MM.1S (cell line): ENCODE results near the gene PTPRD.

ENCODE experiments used
- DNase-seq: peaks from one replicate; pipeline ENCODE4 v3.0.0-alpha.2; 2015
- H2AFZ ChIP-seq: fragments of 300-600 bp; sonication (generic); 2 replicates; pipeline ENCODE4 v1.6.0; 2016; ENCODE audit warnings: antibody characterized with exemption, low read length
- H3F3A ChIP-seq: fragments of 300-600 bp; sonication (generic); 2 replicates; pipeline ENCODE4 v1.6.1; 2016; ENCODE audit warnings: mild to moderate bottlenecking, antibody characterized with exemption, low read length, moderate library complexity, mixed read lengths; ENCODE audit not compliant: insufficient read depth
- H3K27ac ChIP-seq: fragments of 300-600 bp; sonication (generic); 2 replicates; pipeline ENCODE4 v1.5.1; 2016; ENCODE audit warnings: mild to moderate bottlenecking, low read length
- H3K27me3 ChIP-seq: fragments of 300-600 bp; sonication (generic); replicated peaks from 2 replicates; pipeline ENCODE4 v1.6.0; 2016; ENCODE audit warnings: low read length; ENCODE audit not compliant: insufficient read depth
- H3K36me3 ChIP-seq: fragments of 300-600 bp; sonication (generic); replicated peaks from 2 replicates; pipeline ENCODE4 v1.6.1; 2016; ENCODE audit warnings: mild to moderate bottlenecking, low read length, mixed read lengths; ENCODE audit not compliant: insufficient read depth
- H3K4me1 ChIP-seq: fragments of 300-600 bp; sonication (generic); 2 replicates; pipeline ENCODE4 v1.6.1; 2016; ENCODE audit warnings: low read length, mixed read lengths
- H3K4me2 ChIP-seq: fragments of 300-600 bp; sonication (generic); 2 replicates; pipeline ENCODE4 v1.6.0; 2016; ENCODE audit warnings: low read depth, low read length
- H3K4me3 ChIP-seq: fragments of 300-600 bp; sonication (generic); 2 replicates; pipeline ENCODE4 v1.5.1; 2016; ENCODE audit warnings: low read length, mixed read lengths
- H3K79me2 ChIP-seq: fragments of 300-600 bp; sonication (generic); 2 replicates; pipeline ENCODE4 v1.6.1; 2016; ENCODE audit warnings: mixed run types, low read length, mixed read lengths
- H3K9ac ChIP-seq: fragments of 300-600 bp; sonication (generic); 2 replicates; pipeline ENCODE4 v1.6.1; 2016; ENCODE audit warnings: low read length, mixed read lengths
- H3K9me2 ChIP-seq: fragments of 300-600 bp; sonication (generic); replicated peaks from 2 replicates; pipeline ENCODE4 v1.6.1; 2016; ENCODE audit warnings: mild to moderate bottlenecking, low read length, mixed read lengths; ENCODE audit not compliant: insufficient read depth
- H3K9me3 ChIP-seq: fragments of 300-600 bp; sonication (generic); replicated peaks from 2 replicates; pipeline ENCODE4 v1.6.1; 2016; ENCODE audit warnings: mild to moderate bottlenecking, low read length, mixed read lengths; ENCODE audit not compliant: insufficient read depth
- H4K20me1 ChIP-seq: fragments of 300-600 bp; sonication (generic); 2 replicates; pipeline ENCODE4 v1.6.1; 2016; ENCODE audit warnings: mild to moderate bottlenecking, low read length, moderate library complexity, mixed read lengths; ENCODE audit not compliant: insufficient read depth
- EZH2 ChIP-seq: fragments of 300-600 bp; sonication (generic); optimal IDR thresholded peaks from 2 replicates; pipeline ENCODE3; 2017; ENCODE audit warnings: low read depth, mild to moderate bottlenecking, antibody characterized with exemption, low read length, mixed read lengths
- EZH2phosphoT487 ChIP-seq: fragments of 300-600 bp; sonication (generic); IDR thresholded peaks from 2 replicates; pipeline ENCODE4 v1.6.1; 2018; ENCODE audit warnings: antibody characterized with exemption, low read length
- TF ChIP-seq, protein P1 (sequence below): fragments of 300-600 bp; sonication (generic); IDR thresholded peaks from 2 replicates; pipeline ENCODE4 v1.5.1; 2016; ENCODE audit warnings: antibody characterized with exemption, low read length, mixed read lengths

The PTPRD gene

DNA sequence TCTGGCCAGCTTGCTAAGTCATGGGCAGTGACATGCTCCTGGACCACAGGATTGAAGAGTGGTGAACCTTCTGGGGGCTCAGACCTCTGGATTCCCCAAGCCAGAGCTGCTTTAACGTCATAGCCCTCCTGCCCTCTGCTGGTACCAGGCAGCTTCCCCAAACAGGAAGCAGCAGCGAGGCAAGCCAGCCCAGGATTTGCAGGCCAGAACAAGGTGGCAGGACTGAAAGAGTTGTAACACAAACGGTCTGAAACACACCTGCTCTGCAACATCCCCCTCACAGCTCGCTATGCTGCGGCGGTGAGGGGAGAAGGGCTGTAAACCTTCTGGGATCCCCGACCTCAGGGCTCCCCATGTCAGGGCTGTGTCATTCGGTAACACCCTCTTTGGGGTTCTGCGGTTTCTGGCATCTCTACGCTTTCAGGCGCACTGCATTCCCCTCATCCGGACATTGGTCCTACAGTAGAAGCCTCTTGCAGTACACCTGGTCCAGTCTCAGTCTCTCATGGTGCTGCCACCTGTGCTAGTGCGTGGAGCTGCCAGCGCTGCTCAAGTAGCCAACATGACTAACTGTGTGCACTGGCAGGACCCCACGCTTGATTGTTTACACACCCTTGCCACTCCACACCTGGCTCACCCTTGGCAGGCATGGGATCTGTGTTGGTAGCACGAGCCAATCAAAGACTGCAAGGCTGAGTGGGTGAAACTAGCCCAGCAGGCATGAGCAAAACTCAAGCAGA is 893.3 kb downstream of the PTPRD start:
- H3K27me3 ChIP-seq, result no peaks in the 10 kb centered on the region
- no peak overlapping the region for H3K4me3 ChIP-seq
- H3K4me1 ChIP-seq, result no peaks in the 10 kb centered on the region
- no peak overlapping the region for H3K27ac ChIP-seq
- H3K79me2 ChIP-seq, result no peaks in the 10 kb centered on the region
- no peaks in the 10 kb centered on the region for H3F3A ChIP-seq
- DNase-seq, result no peak
- H3K9ac ChIP-seq, result no peak overlapping the region
- H3K9me3 ChIP-seq, result no peaks in the 10 kb centered on the region
- no peaks in the 10 kb centered on the region for H4K20me1 ChIP-seq
- no peaks in the 10 kb centered on the region for H3K36me3 ChIP-seq
- no peaks in the 10 kb centered on the region for H3K9me2 ChIP-seq
- H3K4me2 ChIP-seq, result no peak overlapping the region
- H2AFZ ChIP-seq, result no peak overlapping the region
- TF ChIP-seq EZH2phosphoT487, result no peak
- TF ChIP-seq, protein P1, sequence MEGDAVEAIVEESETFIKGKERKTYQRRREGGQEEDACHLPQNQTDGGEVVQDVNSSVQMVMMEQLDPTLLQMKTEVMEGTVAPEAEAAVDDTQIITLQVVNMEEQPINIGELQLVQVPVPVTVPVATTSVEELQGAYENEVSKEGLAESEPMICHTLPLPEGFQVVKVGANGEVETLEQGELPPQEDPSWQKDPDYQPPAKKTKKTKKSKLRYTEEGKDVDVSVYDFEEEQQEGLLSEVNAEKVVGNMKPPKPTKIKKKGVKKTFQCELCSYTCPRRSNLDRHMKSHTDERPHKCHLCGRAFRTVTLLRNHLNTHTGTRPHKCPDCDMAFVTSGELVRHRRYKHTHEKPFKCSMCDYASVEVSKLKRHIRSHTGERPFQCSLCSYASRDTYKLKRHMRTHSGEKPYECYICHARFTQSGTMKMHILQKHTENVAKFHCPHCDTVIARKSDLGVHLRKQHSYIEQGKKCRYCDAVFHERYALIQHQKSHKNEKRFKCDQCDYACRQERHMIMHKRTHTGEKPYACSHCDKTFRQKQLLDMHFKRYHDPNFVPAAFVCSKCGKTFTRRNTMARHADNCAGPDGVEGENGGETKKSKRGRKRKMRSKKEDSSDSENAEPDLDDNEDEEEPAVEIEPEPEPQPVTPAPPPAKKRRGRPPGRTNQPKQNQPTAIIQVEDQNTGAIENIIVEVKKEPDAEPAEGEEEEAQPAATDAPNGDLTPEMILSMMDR, result no peak
- no peak for TF ChIP-seq EZH2

- H3K27me3 ChIP-seq, result no peaks in the 10 kb centered on the region
- H3K4me3 ChIP-seq, result no peak overlapping the region
- no peaks in the 10 kb centered on the region for H4K20me1 ChIP-seq
- H3K36me3 ChIP-seq, result no peaks in the 10 kb centered on the region
- no peaks in the 10 kb centered on the region for H3K9me2 ChIP-seq
- H3K4me1 ChIP-seq, result no peaks in the 10 kb centered on the region
- no peaks in the 10 kb centered on the region for H3K9me3 ChIP-seq
- DNase-seq, result no peak
- H3K9ac ChIP-seq, result no peak overlapping the region
- H3F3A ChIP-seq, result no peaks in the 10 kb centered on the region
- no peak overlapping the region for H2AFZ ChIP-seq
- no peaks in the 10 kb centered on the region for H3K79me2 ChIP-seq
- H3K27ac ChIP-seq, result no peak overlapping the region
- TF ChIP-seq EZH2, result no peak
- no peak for TF ChIP-seq EZH2phosphoT487
- TF ChIP-seq, protein P1, result no peak
- H3K4me2 ChIP-seq, result no peak overlapping the region
Observed at GRCh38 chr9:9718691-9719090, 894.1 kb downstream of the PTPRD start.

DNA sequence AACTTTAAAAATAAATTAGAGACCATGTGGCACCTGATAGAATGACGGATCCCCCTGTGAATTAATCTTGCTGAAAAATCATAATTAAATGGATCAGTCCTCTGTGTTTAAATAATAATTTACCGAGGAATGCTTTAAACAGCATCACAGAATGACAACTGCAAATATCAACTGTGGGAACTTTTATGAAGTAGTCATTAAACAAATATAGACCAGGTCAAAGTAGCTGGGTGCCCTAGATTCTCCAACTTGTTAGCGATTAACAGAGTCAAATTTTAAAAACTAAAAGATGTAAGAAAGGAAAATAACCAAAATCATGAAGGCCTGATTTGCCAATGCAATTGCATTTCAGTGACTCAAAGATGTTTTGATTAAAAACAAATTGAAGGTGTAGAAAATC is 933.4 kb downstream of the PTPRD start:
- Histone ChIP-seq H3K4me2 (no peak overlapping the region), H2AFZ (no peak overlapping the region), H3K27me3 (no peaks in the 10 kb centered on the region), H3F3A (no peaks in the 10 kb centered on the region), H3K9ac (no peak overlapping the region), H3K36me3 (no peaks in the 10 kb centered on the region), H4K20me1 (no peaks in the 10 kb centered on the region), H3K4me3 (no peak overlapping the region), H3K9me3 (no peaks in the 10 kb centered on the region), H3K79me2 (no peaks in the 10 kb centered on the region), H3K9me2 (no peaks in the 10 kb centered on the region), H3K4me1 (no peaks in the 10 kb centered on the region), H3K27ac (no peak overlapping the region)
- TF ChIP-seq EZH2phosphoT487 (no peak), EZH2 (no peak)
- TF ChIP-seq, protein P1, result no peak
- DNase-seq, result no peak
